ENCODE measurements around the gene CDH16.

DNA sequence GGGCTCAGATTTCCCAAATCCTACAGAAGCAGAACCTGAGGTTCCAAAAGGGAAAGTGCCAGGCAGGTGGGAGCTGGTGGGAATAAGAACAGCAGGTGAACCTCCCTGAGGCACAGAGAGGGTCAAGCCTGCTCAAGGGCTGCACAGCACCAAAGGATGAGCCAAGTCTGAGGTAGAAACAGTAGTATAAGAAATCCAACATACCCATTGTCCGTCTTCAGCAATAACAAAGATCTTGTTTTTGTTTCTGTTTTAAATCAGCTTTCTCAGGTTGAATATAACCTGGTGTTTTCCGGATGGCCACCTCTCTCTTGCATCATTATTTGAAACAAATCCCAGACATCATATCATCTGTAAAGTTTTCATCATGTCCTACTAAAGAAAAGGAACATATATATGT is 31.8 kb upstream of the CDH16 start:
- TF ChIP-seq CTCF (IDR thresholded peaks at IDR 0.05) (no peak), POLR2AphosphoS5 (IDR thresholded peaks at IDR 0.05; ENCODE audit: insufficient read depth in 1 of 2, low read depth in 1 of 2) (no peak), POLR2A (IDR thresholded peaks at IDR 0.05) (no peak)

All from vagina (tissue), 2 donors.